Body of pancreas (tissue), 4 donors: ENCODE data around the gene OXCT1. TPM values are rescaled to one million over a fixed set of nuclear protein-coding genes. Genes with fewer than 3 reads are reported as not detected.

ENCODE experiments used
- ATAC-seq: fragments of 150-250 bp; one replicate; pipeline ENCODE4 v1.9.1; 2016
- DNase-seq, 4 donors: peaks; one replicate each; pipeline ENCODE4 v3.0.0-alpha.2; 2019
- H3K27ac ChIP-seq, 4 donors: fragments of 200-600 bp; sonication (generic); 1 replicate in 3 of 4; 2 replicates in 1 of 4; pipeline versions ENCODE4 v1.5.1 to v1.6.1; 2016 to 2019; ENCODE audit warnings: mild to moderate bottlenecking in 1 of 4, mixed read lengths in 1 of 4, moderate library complexity in 1 of 4
- H3K27me3 ChIP-seq, 2 donors: fragments of 200-600 bp; sonication (generic); one replicate each; pipeline ENCODE4 v1.6.0; 2016; ENCODE audit warnings: mild to moderate bottlenecking in 1 of 2
- H3K36me3 ChIP-seq, 2 donors: fragments of 200-600 bp; sonication (generic); replicated peaks in 1 of 2; 2 replicates each; pipeline ENCODE4 v1.5.1; 2016; ENCODE audit warnings: low read depth in 2 of 2; ENCODE audit not compliant: insufficient read depth in 1 of 2
- H3K4me1 ChIP-seq: fragments of 200-600 bp; sonication (generic); one replicate; pipeline ENCODE4 v1.6.0; 2016
- H3K4me3 ChIP-seq, 2 donors: fragments of 200-600 bp; sonication (generic); 1 replicate in 1 of 2; 2 replicates in 1 of 2; pipeline ENCODE4 v1.5.1; 2016 to 2019
- H3K9me3 ChIP-seq, 3 donors: fragments of 200-600 bp; sonication (generic); 1 replicate in 2 of 3; 2 replicates in 1 of 3; pipeline ENCODE4 v1.5.1; 2016
- CTCF ChIP-seq, 7 experiments: fragments of 450-650 bp in 4 of 7; fragments of 200-600 bp in 3 of 7; sonication (generic) in 3 of 7; IDR thresholded peaks; one replicate each; pipeline ENCODE4 v1.5.1; 2016 to 2019; ENCODE audit warnings: antibody characterized with exemption in 7 of 7
- POLR2A ChIP-seq, 3 donors: fragments of 450-650 bp; IDR thresholded peaks; one replicate each; pipeline ENCODE4 v1.6.1; 2016; ENCODE audit warnings: antibody characterized with exemption in 3 of 3, mild to moderate bottlenecking in 2 of 3
- WGBS, 2 donors: methylation state at CpG; one replicate each; pipeline ENCODE4 v1.1.5; 2017; 5-methylcytosine and 5-hydroxymethylcytosine counted together
- intact Hi-C: fragments of 100-400 bp; cut with DNase I; formaldehyde crosslinking; loops from one replicate; pipeline ENCODE4 v1.15.1; 2023
- total RNA-seq, 2 donors: library from RNA; depleted of rRNA; stranded (reverse); fragments of >200 nt; gene quantifications; one replicate each; pipeline ENCODE4 v1.1.0, GENCODE V29; 2016

Gene OXCT1
- total RNA-seq, 2 donors from 2014 or later = 3.9 to 7.9 TPM

- peak; percentile 98 to 99 (median 98) for DNase-seq
These were observed 33.9 kb upstream of the OXCT1 start, which contains the start of gene RIMOC1 for GRCh38 chr5:41903892-41904799. TSS of gene RIMOC1 (plus strand) at chr5:41904344. CDS start at chr5:41904368, 24 bp downstream.

GRCh38 chr5:41903382-41903891 is 33.2 kb upstream of the OXCT1 start:
- no peak for DNase-seq
- peaks cover 16% of the 10 kb centered on the region for H3K4me1 ChIP-seq
- no peak overlapping the region for H3K4me3 ChIP-seq
- WGBS, 2 donors = 33 to 41% methylated on average over 8 of the region's 8 CpGs
- peaks cover 0 to 5% of the 10 kb centered on the region in 2 donors for H3K36me3 ChIP-seq
- H3K27me3 ChIP-seq = no peaks in the 10 kb centered on the region
- H3K9me3 ChIP-seq = no peaks in the 10 kb centered on the region
- ATAC-seq = no peak
- TF ChIP-seq CTCF (IDR thresholded peaks at IDR 0.05) (no peak), POLR2A (IDR thresholded peaks at IDR 0.05) (no peak)
- intact Hi-C loops = no loop called here
- H3K27ac ChIP-seq = peak overlapping the region; percentile 65 to 86 (median 82)

More at GRCh38 chr5:41903892-41904799, 33.9 kb upstream of the OXCT1 start, which contains the start of gene RIMOC1:
- peak within 1 kb of the TSS; percentile 67 to 86 (median 82) for H3K27ac ChIP-seq
- peak; percentile 99 for ATAC-seq
- peaks cover 16% of the 10 kb centered on the region for H3K4me1 ChIP-seq
- no peaks in the 10 kb centered on the region for H3K9me3 ChIP-seq
- TF ChIP-seq POLR2A (IDR thresholded peaks at IDR 0.05) = peak; percentile 68 to 97 (median 95)
- TF ChIP-seq CTCF (IDR thresholded peaks at IDR 0.05) = peak in 2 of 7 experiments; percentile 8 to 15
- intact Hi-C loops = no loop called here
- H3K27me3 ChIP-seq = no peaks in the 10 kb centered on the region
- H3K4me3 ChIP-seq = peak within 1 kb of the TSS; percentile 37 to 49
- peaks cover 0 to 8% of the 10 kb centered on the region in 2 donors for H3K36me3 ChIP-seq
- WGBS, 2 donors = 0 to 1% methylated on average over 35 to 55 of the region's 55 CpGs

GRCh38 chr5:41896230-41896629 is 26.0 kb upstream of the OXCT1 start:
- no peaks in the 10 kb centered on the region for H3K27me3 ChIP-seq
- 23 to 33% methylated on average over 2 of the region's 2 CpGs for WGBS, 2 donors
- intact Hi-C loops = no loop called here
- H3K9me3 ChIP-seq = no peaks in the 10 kb centered on the region
- TF ChIP-seq POLR2A (IDR thresholded peaks at IDR 0.05) = no peak
- no peak for TF ChIP-seq CTCF (IDR thresholded peaks at IDR 0.05)
- no peak for ATAC-seq
- H3K4me3 ChIP-seq = no peak overlapping the region
- H3K36me3 ChIP-seq = no peaks in the 10 kb centered on the region
- no peak overlapping the region for H3K27ac ChIP-seq
- H3K4me1 ChIP-seq = no peaks in the 10 kb centered on the region
- DNase-seq = no peak

- DNase-seq (no peak), ATAC-seq (no peak)
- no peak for TF ChIP-seq CTCF (IDR thresholded peaks at IDR 0.05)
- TF ChIP-seq POLR2A (IDR thresholded peaks at IDR 0.05) = no peak
- Histone ChIP-seq H3K4me3 (no peak overlapping the region), H3K4me1 (no peaks in the 10 kb centered on the region), H3K27me3 (no peaks in the 10 kb centered on the region), H3K27ac (no peak overlapping the region), H3K9me3 (no peaks in the 10 kb centered on the region), H3K36me3 (no peaks in the 10 kb centered on the region)
- intact Hi-C loops = no loop called here
- WGBS, 2 donors = 65 to 85% methylated on average over 3 of the region's 3 CpGs
These were observed 23.0 kb upstream of the OXCT1 start for GRCh38 chr5:41893074-41893851.
